ENCODE data around the gene SLC12A3. TPM values are rescaled to one million over a fixed set of nuclear protein-coding genes. Genes with fewer than 3 reads are reported as not detected.
A peak's percentile ranks its signal among the peaks of the same experiment; 100 is the strongest.

Gene SLC12A3
- total RNA-seq, 1 donor from 2014 or later: not detected

- DNase-seq: no peak
These were observed 24.2 kb downstream of the SLC12A3 start for GRCh38 chr16:56889206-56889605.

GRCh38 chr16:56891685-56892084 is 26.7 kb downstream of the SLC12A3 start:
- DNase-seq: no peak

- no peak for DNase-seq
These were observed 27.7 kb downstream of the SLC12A3 start for GRCh38 chr16:56892705-56893104.

- DNase-seq: no peak
These were observed 29.4 kb downstream of the SLC12A3 start for GRCh38 chr16:56894331-56894917.

GRCh38 chr16:56895813-56896212 is 30.8 kb downstream of the SLC12A3 start:
- DNase-seq: no peak

- no peak for DNase-seq
These were observed 31.2 kb downstream of the SLC12A3 start for GRCh38 chr16:56896244-56896643.

- no peak for DNase-seq
These were observed 32.2 kb downstream of the SLC12A3 start for GRCh38 chr16:56897026-56897799.

- no peak for DNase-seq
These were observed 33.8 kb downstream of the SLC12A3 start for GRCh38 chr16:56898847-56899246.

GRCh38 chr16:56903866-56904265 is 38.9 kb downstream of the SLC12A3 start:
- DNase-seq: no peak

GRCh38 chr16:56907401-56907800 is 42.4 kb downstream of the SLC12A3 start:
- no peak for DNase-seq

- DNase-seq: peak; percentile 94
These were observed 44.5 kb downstream of the SLC12A3 start for GRCh38 chr16:56909527-56909979.

GRCh38 chr16:56910112-56910511 is 45.1 kb downstream of the SLC12A3 start:
- no peak for DNase-seq

GRCh38 chr16:56910654-56911539 is 45.9 kb downstream of the SLC12A3 start:
- peak; percentile 54 for DNase-seq

GRCh38 chr16:56911771-56912571 is 47.0 kb downstream of the SLC12A3 start:
- peak; percentile 22 for DNase-seq

GRCh38 chr16:56912746-56913708 is 48.0 kb downstream of the SLC12A3 start:
- DNase-seq: peak; percentile 54

GRCh38 chr16:56914896-56915295 is 49.9 kb downstream of the SLC12A3 start:
- DNase-seq: no peak

- no peak for DNase-seq
These were observed 50.5 kb downstream of the SLC12A3 start for GRCh38 chr16:56915336-56916119.

- no peak for DNase-seq
These were observed 51.8 kb downstream of the SLC12A3 start for GRCh38 chr16:56916571-56917403.

- DNase-seq: no peak
These were observed 53.5 kb downstream of the SLC12A3 start for GRCh38 chr16:56918467-56919012.

Data from tongue (tissue), 2 donors.